ENCODE measurements around the gene KRT31. TPM values are rescaled to one million over a fixed set of nuclear protein-coding genes. Genes with fewer than 3 reads are reported as not detected.

Gene KRT31
- total RNA-seq, 4 donors from 2014 or later = not detected

GRCh38 chr17:41415411-41415810, 18.0 kb upstream of the KRT31 start:
- Histone ChIP-seq H3K36me3 (no peaks in the 10 kb centered on the region), H3K4me1 (peaks cover 0 to 25% (median 0%) of the 10 kb centered on the region in 4 donors), H3K4me3 (no peak overlapping the region), H3K9me3 (no peaks in the 10 kb centered on the region), H3K27me3 (no peaks in the 10 kb centered on the region), H3K27ac (no peak overlapping the region)
- TF ChIP-seq EP300 (IDR thresholded peaks at IDR 0.05) (no peak), POLR2A (IDR thresholded peaks at IDR 0.05) (no peak), CTCF (IDR thresholded peaks at IDR 0.05) (no peak)
- no peak for DNase-seq (ENCODE audit: low spot score in 2 of 2)
- 40 to 42% methylated on average over 4 of the region's 4 CpGs for WGBS, 2 donors

GRCh38 chr17:41413982-41414381, 16.6 kb upstream of the KRT31 start:
- no peak overlapping the region for H3K27ac ChIP-seq
- no peaks in the 10 kb centered on the region for H3K36me3 ChIP-seq
- no peak overlapping the region for H3K4me3 ChIP-seq
- DNase-seq (ENCODE audit: low spot score in 2 of 2) = no peak
- H3K27me3 ChIP-seq = no peaks in the 10 kb centered on the region
- no peaks in the 10 kb centered on the region for H3K9me3 ChIP-seq
- TF ChIP-seq CTCF (IDR thresholded peaks at IDR 0.05) (no peak), POLR2A (IDR thresholded peaks at IDR 0.05) (no peak), EP300 (IDR thresholded peaks at IDR 0.05) (no peak)
- H3K4me1 ChIP-seq = peaks cover 0 to 21% (median 0%) of the 10 kb centered on the region in 4 donors
- 88 to 92% methylated on average over 2 of the region's 2 CpGs for WGBS, 2 donors

- Histone ChIP-seq H3K27ac (no peak overlapping the region), H3K4me1 (peaks cover 0 to 21% (median 0%) of the 10 kb centered on the region in 4 donors), H3K36me3 (no peaks in the 10 kb centered on the region), H3K9me3 (no peaks in the 10 kb centered on the region), H3K27me3 (no peaks in the 10 kb centered on the region), H3K4me3 (no peak overlapping the region)
- DNase-seq (ENCODE audit: low spot score in 2 of 2) = no peak
- WGBS, 2 donors = 52 to 59% methylated on average over 5 of the region's 5 CpGs
- no peak for TF ChIP-seq POLR2A (IDR thresholded peaks at IDR 0.05)
- TF ChIP-seq EP300 (IDR thresholded peaks at IDR 0.05) = no peak
- TF ChIP-seq CTCF (IDR thresholded peaks at IDR 0.05) = no peak
These were observed 16.0 kb upstream of the KRT31 start for GRCh38 chr17:41413353-41413957.

- DNase-seq (ENCODE audit: low spot score in 2 of 2) = no peak
- no peak overlapping the region for H3K4me3 ChIP-seq
- H3K9me3 ChIP-seq = no peaks in the 10 kb centered on the region
- 93 to 96% methylated on average over 20 of the region's 20 CpGs for WGBS, 2 donors
- peaks cover 0 to 8% (median 0%) of the 10 kb centered on the region in 4 donors for H3K4me1 ChIP-seq
- no peaks in the 10 kb centered on the region for H3K27me3 ChIP-seq
- no peaks in the 10 kb centered on the region for H3K36me3 ChIP-seq
- H3K27ac ChIP-seq = no peak overlapping the region
- TF ChIP-seq POLR2A (IDR thresholded peaks at IDR 0.05) (no peak), CTCF (IDR thresholded peaks at IDR 0.05) (no peak), EP300 (IDR thresholded peaks at IDR 0.05) (no peak)
These were observed 13.8 kb upstream of the KRT31 start for GRCh38 chr17:41411072-41411840.

GRCh38 chr17:41407226-41407625, 9.8 kb upstream of the KRT31 start:
- 94 to 95% methylated on average over 10 of the region's 10 CpGs for WGBS, 2 donors
- H3K27ac ChIP-seq = no peak overlapping the region
- peaks cover 0 to 10% (median 0%) of the 10 kb centered on the region in 4 donors for H3K4me1 ChIP-seq

More at GRCh38 chr17:41407226-41407625, 9.8 kb upstream of the KRT31 start:
- H3K9me3 ChIP-seq = no peaks in the 10 kb centered on the region
- H3K36me3 ChIP-seq = no peaks in the 10 kb centered on the region
- no peak for TF ChIP-seq CTCF (IDR thresholded peaks at IDR 0.05)
- TF ChIP-seq POLR2A (IDR thresholded peaks at IDR 0.05) = no peak
- TF ChIP-seq EP300 (IDR thresholded peaks at IDR 0.05) = no peak
- no peak for DNase-seq (ENCODE audit: low spot score in 2 of 2)
- H3K4me3 ChIP-seq = no peak overlapping the region
- H3K27me3 ChIP-seq = no peaks in the 10 kb centered on the region
